ENCODE measurements around the gene COX6B1. TPM values are rescaled to one million over a fixed set of nuclear protein-coding genes. Genes with fewer than 3 reads are reported as not detected.

The COX6B1 gene
- total RNA-seq, 1 experiment from 2014 or later, result 835 TPM

DNA sequence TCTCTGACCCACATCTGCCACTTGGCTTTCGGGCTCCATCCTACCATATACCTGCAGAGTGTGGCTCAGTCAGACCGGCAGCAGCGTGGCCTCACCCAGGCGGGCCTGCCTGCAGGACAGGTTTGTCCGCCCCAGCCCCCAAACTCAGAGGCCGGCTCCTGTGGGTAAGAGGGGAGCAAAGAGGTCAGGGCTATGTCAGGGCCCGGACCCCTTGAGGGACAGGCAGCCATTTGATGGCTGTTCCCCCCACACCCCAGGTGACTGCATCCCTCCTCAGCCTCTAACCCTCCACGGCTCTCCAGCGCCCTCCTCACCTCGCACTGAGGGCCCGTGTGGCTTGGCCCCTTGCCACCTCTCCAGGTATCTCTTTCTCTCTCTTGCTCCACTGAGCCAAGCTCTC is 43.9 kb downstream of the COX6B1 start:
- no peaks in the 10 kb centered on the region for H3K4me1 ChIP-seq (ENCODE audit: control insufficient read depth, insufficient read depth, low read length)
- ChIA-PET CTCF (interaction anchor here (0.8 to 1.2 kb wide), 2 partner anchors 10 to 18 kb away, joined by 3 to 6 read pairs; no protein-coding TSS in a partner anchor), POLR2A (no interaction called here)
- no peak for TF ChIP-seq TCF7L2 (IDR thresholded peaks at IDR 0.05; ENCODE audit: low read depth, low read length)
- no peak for TF ChIP-seq POLR2AphosphoS5 (IDR thresholded peaks at IDR 0.05; ENCODE audit: low read depth, low read length)
- TF ChIP-seq CTCF (IDR thresholded peaks at IDR 0.05), result no peak
- no peak for TF ChIP-seq SIN3A (IDR thresholded peaks at IDR 0.05; ENCODE audit: borderline replicate concordance, insufficient read depth, low read depth, low read length)
- TF ChIP-seq, protein P1, sequence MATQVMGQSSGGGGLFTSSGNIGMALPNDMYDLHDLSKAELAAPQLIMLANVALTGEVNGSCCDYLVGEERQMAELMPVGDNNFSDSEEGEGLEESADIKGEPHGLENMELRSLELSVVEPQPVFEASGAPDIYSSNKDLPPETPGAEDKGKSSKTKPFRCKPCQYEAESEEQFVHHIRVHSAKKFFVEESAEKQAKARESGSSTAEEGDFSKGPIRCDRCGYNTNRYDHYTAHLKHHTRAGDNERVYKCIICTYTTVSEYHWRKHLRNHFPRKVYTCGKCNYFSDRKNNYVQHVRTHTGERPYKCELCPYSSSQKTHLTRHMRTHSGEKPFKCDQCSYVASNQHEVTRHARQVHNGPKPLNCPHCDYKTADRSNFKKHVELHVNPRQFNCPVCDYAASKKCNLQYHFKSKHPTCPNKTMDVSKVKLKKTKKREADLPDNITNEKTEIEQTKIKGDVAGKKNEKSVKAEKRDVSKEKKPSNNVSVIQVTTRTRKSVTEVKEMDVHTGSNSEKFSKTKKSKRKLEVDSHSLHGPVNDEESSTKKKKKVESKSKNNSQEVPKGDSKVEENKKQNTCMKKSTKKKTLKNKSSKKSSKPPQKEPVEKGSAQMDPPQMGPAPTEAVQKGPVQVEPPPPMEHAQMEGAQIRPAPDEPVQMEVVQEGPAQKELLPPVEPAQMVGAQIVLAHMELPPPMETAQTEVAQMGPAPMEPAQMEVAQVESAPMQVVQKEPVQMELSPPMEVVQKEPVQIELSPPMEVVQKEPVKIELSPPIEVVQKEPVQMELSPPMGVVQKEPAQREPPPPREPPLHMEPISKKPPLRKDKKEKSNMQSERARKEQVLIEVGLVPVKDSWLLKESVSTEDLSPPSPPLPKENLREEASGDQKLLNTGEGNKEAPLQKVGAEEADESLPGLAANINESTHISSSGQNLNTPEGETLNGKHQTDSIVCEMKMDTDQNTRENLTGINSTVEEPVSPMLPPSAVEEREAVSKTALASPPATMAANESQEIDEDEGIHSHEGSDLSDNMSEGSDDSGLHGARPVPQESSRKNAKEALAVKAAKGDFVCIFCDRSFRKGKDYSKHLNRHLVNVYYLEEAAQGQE (IDR thresholded peaks at IDR 0.05; ENCODE audit: insufficient read depth in 1 of 2, low read depth in 2 of 2, low read length in 1 of 2), result no peak
- no peaks in the 10 kb centered on the region for H3K36me3 ChIP-seq (ENCODE audit: control insufficient read depth, insufficient read depth, low read length)
- intact Hi-C loops (cut with micrococcal nuclease; ENCODE audit: unreplicated experiment), result no loop called here
- H3K27ac ChIP-seq (ENCODE audit: low read length), result no peak overlapping the region
- in situ Hi-C loops (cut with HindIII; ENCODE audit: low pct_unique_long_range_greater_than_20kb, low sequenced_read_pairs), result no loop called here
- no peaks in the 10 kb centered on the region for H3K9me3 ChIP-seq (ENCODE audit: control insufficient read depth, insufficient read depth, low read depth, low read length)
- ATAC-seq (no peak), DNase-seq (ENCODE audit: low read depth, low spot score) (no peak)
- H3K27me3 ChIP-seq (ENCODE audit: control insufficient read depth, insufficient read depth, low read length), result no peaks in the 10 kb centered on the region
- H3K4me3 ChIP-seq (ENCODE audit: low read depth in 2 of 2, low read length in 2 of 2), result no peak overlapping the region
- no TSS peak for BruUV-seq (replicated peaks)

- intact Hi-C loops (cut with micrococcal nuclease; ENCODE audit: unreplicated experiment) (no loop called here), in situ Hi-C loops (cut with HindIII; ENCODE audit: low pct_unique_long_range_greater_than_20kb, low sequenced_read_pairs) (no loop called here)
- Histone ChIP-seq H3K27ac (ENCODE audit: low read length) (no peak overlapping the region), H3K4me3 (ENCODE audit: low read depth in 2 of 2, low read length in 2 of 2) (no peak overlapping the region), H3K4me1 (ENCODE audit: control insufficient read depth, insufficient read depth, low read length) (no peaks in the 10 kb centered on the region), H3K27me3 (ENCODE audit: control insufficient read depth, insufficient read depth, low read length) (no peaks in the 10 kb centered on the region), H3K36me3 (ENCODE audit: control insufficient read depth, insufficient read depth, low read length) (no peaks in the 10 kb centered on the region), H3K9me3 (ENCODE audit: control insufficient read depth, insufficient read depth, low read depth, low read length) (no peaks in the 10 kb centered on the region)
- ChIA-PET CTCF (interaction anchor here (0.8 to 1.2 kb wide), 2 partner anchors 9 to 318 kb away, joined by 3 read pairs; no protein-coding TSS in a partner anchor), POLR2A (no interaction called here)
- ATAC-seq (peak; percentile 48), DNase-seq (ENCODE audit: low read depth, low spot score) (no peak)
- no TSS peak for BruUV-seq (replicated peaks)
- TF ChIP-seq, protein P1 (IDR thresholded peaks at IDR 0.05; ENCODE audit: insufficient read depth in 1 of 2, low read depth in 2 of 2, low read length in 1 of 2), result no peak
- TF ChIP-seq SIN3A (IDR thresholded peaks at IDR 0.05; ENCODE audit: borderline replicate concordance, insufficient read depth, low read depth, low read length) (no peak), POLR2AphosphoS5 (IDR thresholded peaks at IDR 0.05; ENCODE audit: low read depth, low read length) (no peak), CTCF (IDR thresholded peaks at IDR 0.05) (no peak), TCF7L2 (IDR thresholded peaks at IDR 0.05; ENCODE audit: low read depth, low read length) (no peak)
These were observed 45.3 kb downstream of the COX6B1 start for GRCh38 chr19:35693422-35693821.

Data from Panc1 (cell line).